ENCODE measurements around the gene PPP2R5A. TPM values are rescaled to one million over a fixed set of nuclear protein-coding genes. Genes with fewer than 3 reads are reported as not detected.

The PPP2R5A gene
- total RNA-seq, 1 donor from 2014 or later, result 2.2 TPM

DNA sequence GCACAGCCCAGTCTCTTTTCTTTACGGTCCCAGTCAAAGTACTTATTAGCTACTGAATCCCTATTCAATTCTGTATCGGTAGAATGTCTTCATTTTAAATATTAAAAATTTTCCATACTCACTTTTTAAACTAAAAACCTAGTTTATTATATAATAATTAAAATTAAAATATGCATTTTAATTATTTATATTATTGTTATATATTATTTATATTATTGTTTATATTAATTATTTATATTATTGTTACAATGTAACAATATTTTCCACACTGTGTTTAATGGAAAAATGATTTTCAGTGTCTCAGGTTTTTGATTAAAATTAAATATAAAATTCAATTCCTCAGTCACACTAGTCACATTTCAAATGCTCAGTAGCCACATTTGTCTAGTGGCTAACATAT is 18.2 kb upstream of the PPP2R5A start:
- TF ChIP-seq, protein P1, sequence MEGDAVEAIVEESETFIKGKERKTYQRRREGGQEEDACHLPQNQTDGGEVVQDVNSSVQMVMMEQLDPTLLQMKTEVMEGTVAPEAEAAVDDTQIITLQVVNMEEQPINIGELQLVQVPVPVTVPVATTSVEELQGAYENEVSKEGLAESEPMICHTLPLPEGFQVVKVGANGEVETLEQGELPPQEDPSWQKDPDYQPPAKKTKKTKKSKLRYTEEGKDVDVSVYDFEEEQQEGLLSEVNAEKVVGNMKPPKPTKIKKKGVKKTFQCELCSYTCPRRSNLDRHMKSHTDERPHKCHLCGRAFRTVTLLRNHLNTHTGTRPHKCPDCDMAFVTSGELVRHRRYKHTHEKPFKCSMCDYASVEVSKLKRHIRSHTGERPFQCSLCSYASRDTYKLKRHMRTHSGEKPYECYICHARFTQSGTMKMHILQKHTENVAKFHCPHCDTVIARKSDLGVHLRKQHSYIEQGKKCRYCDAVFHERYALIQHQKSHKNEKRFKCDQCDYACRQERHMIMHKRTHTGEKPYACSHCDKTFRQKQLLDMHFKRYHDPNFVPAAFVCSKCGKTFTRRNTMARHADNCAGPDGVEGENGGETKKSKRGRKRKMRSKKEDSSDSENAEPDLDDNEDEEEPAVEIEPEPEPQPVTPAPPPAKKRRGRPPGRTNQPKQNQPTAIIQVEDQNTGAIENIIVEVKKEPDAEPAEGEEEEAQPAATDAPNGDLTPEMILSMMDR (IDR thresholded peaks at IDR 0.05; ENCODE audit: partially characterized antibody, unreplicated experiment), result no peak
- Mint-ChIP-seq H3K27me3 (ENCODE audit: unreplicated experiment) (no peaks in the 10 kb centered on the region), H3K27ac (ENCODE audit: unreplicated experiment) (no peak overlapping the region), H3K9me3 (ENCODE audit: unreplicated experiment) (peaks cover 2% of the 10 kb centered on the region), H3K4me3 (ENCODE audit: unreplicated experiment) (no peak overlapping the region), H3K36me3 (ENCODE audit: unreplicated experiment) (no peaks in the 10 kb centered on the region), H3K4me1 (ENCODE audit: low read depth, unreplicated experiment) (peaks cover 10% of the 10 kb centered on the region)
- no peak for DNase-seq

DNA sequence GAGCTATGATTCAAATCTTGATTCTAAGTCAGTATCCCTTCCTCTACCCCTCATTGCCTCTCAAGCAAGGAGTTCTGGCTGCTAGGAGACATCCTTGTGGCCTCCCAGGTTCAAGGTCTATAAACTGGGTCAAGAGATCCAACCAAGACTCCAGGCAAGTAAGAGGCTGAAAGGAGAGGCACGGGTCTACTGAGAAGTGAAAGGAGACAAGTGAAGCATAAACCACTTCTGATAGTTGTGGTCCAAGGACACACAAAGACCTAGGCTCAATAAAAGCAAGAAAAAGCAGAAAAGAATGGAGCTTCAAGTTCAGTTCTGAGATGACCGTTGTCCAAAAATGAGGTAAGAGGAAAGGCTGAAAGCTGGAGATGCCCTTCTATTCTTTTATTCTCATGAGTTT is 17.8 kb upstream of the PPP2R5A start:
- H3K9me3 Mint-ChIP-seq (ENCODE audit: unreplicated experiment), result peaks cover 2% of the 10 kb centered on the region

DNA sequence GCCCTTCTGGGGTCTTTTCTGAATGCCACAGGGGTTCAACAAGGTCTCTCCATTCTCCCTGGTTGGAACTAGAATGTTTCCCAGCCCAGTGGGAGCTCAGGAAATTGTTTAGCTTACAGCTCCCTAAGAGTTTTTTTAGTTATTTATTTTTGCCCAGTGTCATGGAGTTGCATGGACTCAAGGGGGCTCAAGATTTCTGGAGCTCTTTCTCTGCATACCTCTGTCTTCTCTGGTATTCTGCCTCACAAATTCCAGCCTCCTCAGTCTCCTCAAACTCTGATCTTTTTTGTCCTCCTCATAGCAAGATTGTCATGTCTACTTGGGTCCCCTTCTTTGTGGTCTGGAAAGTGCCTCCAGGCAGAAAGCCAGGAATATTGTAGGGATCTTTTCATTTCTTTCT is 15.9 kb upstream of the PPP2R5A start:
- Mint-ChIP-seq H3K4me1 (ENCODE audit: low read depth, unreplicated experiment) (peaks cover 10% of the 10 kb centered on the region), H3K9me3 (ENCODE audit: unreplicated experiment) (peaks cover 2% of the 10 kb centered on the region), H3K27me3 (ENCODE audit: unreplicated experiment) (no peaks in the 10 kb centered on the region), H3K36me3 (ENCODE audit: unreplicated experiment) (no peaks in the 10 kb centered on the region), H3K27ac (ENCODE audit: unreplicated experiment) (no peak overlapping the region), H3K4me3 (ENCODE audit: unreplicated experiment) (no peak overlapping the region)
- TF ChIP-seq, protein P1 (IDR thresholded peaks at IDR 0.05; ENCODE audit: partially characterized antibody, unreplicated experiment), result no peak
- no peak for DNase-seq

More for the DNA sequence above, 17.8 kb upstream of the PPP2R5A start:
- Mint-ChIP-seq H3K4me1 (ENCODE audit: low read depth, unreplicated experiment) (peaks cover 10% of the 10 kb centered on the region), H3K36me3 (ENCODE audit: unreplicated experiment) (no peaks in the 10 kb centered on the region), H3K27ac (ENCODE audit: unreplicated experiment) (no peak overlapping the region), H3K27me3 (ENCODE audit: unreplicated experiment) (no peaks in the 10 kb centered on the region), H3K4me3 (ENCODE audit: unreplicated experiment) (no peak overlapping the region)
- DNase-seq, result no peak
- TF ChIP-seq, protein P1 (IDR thresholded peaks at IDR 0.05; ENCODE audit: partially characterized antibody, unreplicated experiment), result no peak

DNA sequence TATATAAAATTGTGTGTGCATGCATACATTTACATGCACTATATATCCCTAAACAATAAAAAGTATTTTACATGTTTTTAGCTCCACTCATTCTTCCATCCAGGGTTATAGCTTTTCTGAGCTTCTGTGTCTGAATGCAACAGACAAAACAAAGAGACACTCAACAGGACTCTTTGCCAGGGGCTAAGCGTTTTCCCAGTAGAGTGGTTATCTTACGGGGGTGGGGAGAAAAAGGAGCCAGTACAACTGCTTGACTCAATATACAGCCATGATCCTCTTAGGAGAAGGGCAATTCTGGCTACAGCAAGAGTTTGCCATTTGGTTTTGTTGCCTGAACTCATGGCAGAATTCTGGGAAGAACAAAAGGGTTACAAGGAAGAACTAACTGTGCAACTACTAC is 14.6 kb upstream of the PPP2R5A start:
- Mint-ChIP-seq H3K4me1 (ENCODE audit: low read depth, unreplicated experiment) (peaks cover 10% of the 10 kb centered on the region), H3K27ac (ENCODE audit: unreplicated experiment) (peak overlapping the region; percentile 11), H3K9me3 (ENCODE audit: unreplicated experiment) (peaks cover 2% of the 10 kb centered on the region), H3K36me3 (ENCODE audit: unreplicated experiment) (no peaks in the 10 kb centered on the region), H3K4me3 (ENCODE audit: unreplicated experiment) (no peak overlapping the region), H3K27me3 (ENCODE audit: unreplicated experiment) (no peaks in the 10 kb centered on the region)
- no peak for DNase-seq
- TF ChIP-seq, protein P1 (IDR thresholded peaks at IDR 0.05; ENCODE audit: partially characterized antibody, unreplicated experiment), result no peak

DNA sequence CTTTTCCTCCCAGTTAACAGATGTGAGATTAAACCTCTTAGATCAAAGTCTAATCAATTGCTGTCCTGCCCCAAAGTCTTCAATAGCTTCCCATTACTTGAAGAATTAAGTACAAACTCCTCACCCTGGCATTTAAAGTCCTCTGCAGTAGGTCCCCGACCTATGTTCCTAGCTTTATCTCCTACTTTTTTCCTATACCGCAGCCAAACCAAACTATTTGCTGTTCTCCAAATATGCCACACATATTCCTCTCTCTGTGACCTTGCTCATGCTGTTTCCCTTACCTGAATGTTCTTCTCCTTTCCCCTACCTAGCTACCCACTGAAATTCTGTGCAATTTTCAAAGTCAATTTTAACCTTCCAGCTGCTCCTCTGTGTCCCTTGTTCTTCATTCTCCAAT is 14.0 kb upstream of the PPP2R5A start:
- peaks cover 10% of the 10 kb centered on the region for H3K4me1 Mint-ChIP-seq (ENCODE audit: low read depth, unreplicated experiment)
- no peak overlapping the region for H3K4me3 Mint-ChIP-seq (ENCODE audit: unreplicated experiment)
- peaks cover 2% of the 10 kb centered on the region for H3K9me3 Mint-ChIP-seq (ENCODE audit: unreplicated experiment)
- no peak for DNase-seq
- no peaks in the 10 kb centered on the region for H3K27me3 Mint-ChIP-seq (ENCODE audit: unreplicated experiment)
- TF ChIP-seq, protein P1 (IDR thresholded peaks at IDR 0.05; ENCODE audit: partially characterized antibody, unreplicated experiment), result no peak
- H3K36me3 Mint-ChIP-seq (ENCODE audit: unreplicated experiment), result no peaks in the 10 kb centered on the region
- no peak overlapping the region for H3K27ac Mint-ChIP-seq (ENCODE audit: unreplicated experiment)

Data from glutamatergic neuron (in vitro differentiated cells).